SHP77 (cell line): ENCODE results near the gene RAB18.
"Not testable (repeated sequence)": the region's sequence is repeated elsewhere in the genome, so short reads cannot be mapped to it uniquely, and the experiment has no call there.

ENCODE experiments used
- DNase-seq, 2 experiments: peaks; one replicate each; lab custom pipeline; 2025; lab: John Stamatoyannopoulos, UW

The RAB18 gene

DNA sequence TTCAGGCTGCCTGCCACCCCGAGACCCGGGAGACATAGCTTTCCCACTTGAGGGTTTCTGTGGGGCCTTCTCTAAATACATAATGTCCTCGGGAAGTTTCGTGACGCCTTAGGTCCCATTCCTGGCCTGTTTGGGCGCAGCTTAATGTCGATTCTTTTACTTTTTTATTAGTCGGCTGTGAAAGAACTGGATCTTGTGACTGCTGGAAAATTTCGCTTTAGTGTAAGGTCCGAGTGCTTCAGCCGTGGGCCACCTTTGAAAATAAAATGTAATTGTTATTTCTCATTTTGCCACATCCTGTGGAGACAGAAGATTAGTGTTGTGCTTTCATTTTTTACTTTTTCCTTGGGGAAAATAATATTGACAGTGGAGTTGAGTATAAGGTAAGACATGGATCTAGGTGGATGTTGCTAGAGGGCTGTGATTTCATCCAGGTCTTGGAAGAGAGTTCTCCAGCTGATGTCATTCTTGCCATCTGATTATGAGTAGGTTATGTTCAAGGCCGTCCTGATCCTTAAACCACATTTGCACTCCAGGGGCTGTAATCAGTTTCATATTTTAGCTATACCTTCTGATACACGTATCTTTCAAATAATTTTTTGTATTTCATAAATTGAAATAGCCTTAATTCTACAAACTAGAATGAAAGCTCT lies 830 bp downstream of the RAB18 start:
- no peak for DNase-seq

DNA sequence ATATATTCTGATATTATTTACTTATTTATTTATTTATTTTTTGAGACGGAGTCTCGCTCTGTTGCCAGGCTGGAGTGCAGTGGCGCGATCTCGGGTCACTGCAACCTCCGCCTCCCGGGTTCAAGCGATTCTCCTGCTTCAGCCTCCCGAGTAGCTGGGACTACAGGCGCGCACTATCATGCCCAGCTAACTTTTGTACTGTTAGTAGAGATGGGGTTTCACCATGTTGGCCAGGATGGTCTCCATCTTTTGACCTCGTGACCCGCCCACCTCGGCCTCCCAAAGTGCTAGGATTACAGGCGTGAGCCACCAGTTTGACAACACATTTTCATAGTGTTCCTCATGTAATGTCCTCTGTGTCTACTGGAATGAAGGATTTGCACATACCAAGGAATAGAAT lies 1.4 kb downstream of the RAB18 start:
- not testable (repeated sequence) for DNase-seq

DNA sequence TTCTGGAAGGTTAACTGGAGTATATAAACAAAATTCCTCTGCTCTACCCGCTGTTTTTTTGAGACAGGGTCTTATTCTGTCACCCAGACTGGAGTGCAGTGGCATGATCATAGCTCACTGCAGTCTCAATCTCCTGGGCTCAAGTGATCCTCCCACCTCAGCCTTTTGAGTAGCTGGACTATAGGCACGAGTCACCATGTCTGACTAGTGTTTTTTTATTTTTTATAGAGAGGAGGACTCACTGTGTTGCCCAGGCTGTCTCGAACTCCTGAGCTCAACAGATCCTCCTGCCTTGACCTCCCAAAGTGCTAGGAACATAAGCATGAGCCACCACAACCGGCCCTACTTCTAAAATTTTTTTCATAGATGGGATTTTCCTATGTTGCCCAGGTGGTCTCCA lies 2.2 kb downstream of the RAB18 start:
- DNase-seq, result no peak

DNA sequence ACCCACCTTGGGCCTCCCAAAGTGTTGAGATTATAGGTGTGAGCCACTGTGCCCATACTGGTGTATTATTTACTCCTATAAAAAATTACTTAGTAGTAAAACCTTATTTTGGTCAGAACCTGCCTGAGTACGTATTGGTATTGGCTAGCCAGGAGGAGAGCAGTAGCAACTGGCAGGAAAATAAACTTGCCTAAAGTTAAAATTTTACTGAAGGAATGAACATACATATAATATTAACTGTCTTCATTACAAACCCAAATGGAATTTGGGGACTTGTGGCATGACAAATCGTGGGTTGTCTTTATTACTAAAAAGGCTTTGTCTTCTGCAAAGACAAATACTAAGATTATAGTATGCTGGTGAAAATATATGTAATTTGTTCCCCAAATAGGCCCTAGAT lies 8.4 kb downstream of the RAB18 start:
- DNase-seq, result no peak

DNA sequence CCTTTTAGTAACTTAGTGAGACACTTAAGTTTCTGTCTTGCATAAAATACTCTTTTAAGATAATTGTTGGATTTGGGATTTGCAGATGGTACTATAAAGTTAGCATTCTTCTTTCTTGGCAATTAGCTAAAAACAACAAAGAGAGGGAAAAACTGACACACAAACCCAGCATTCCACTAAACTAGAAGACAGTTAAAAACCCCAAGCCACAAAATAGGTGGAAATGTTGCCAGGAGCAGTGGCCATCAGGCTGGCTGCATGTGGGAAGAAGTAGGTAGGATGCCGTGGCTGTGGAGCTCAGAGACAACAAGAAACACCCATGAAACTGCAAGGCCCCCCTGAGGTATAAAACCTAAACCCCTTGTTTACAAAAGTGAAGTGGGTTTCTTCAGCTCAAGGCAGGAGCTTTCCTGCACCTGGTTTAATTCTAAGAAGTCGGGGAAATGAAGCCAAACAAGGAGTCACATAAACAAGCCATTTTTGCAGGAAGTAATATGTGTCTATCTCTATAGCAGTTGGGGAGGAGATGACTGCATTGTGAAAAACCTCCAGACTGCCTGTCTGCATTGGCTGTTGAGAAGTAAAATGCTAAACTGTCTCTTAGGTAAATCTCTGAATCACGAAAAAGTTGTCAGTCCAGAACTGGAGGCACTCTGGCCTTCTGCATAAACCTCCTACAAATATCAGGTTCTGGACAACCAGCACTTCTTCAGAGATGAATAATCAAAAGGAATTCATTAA lies 9.5 kb downstream of the RAB18 start:
- DNase-seq, result no peak

DNA sequence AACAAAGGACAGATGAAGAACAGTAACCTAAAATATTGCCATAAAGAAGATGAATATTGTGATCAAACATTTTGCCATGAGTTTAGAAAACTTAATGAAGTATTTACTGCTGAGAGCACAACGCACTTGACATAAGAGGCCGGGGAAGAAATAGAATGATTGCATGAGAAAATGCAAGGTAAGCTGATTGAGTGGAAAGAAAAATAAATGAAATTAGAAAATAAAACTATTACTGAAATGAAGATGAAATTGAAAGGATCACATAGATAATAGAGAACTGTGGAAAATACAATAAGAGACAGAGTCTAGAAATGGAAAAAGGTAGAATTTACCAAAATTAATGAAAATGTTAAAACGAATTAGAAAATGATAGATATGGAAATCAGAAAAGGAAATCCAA lies 10.1 kb downstream of the RAB18 start:
- no peak for DNase-seq

DNA sequence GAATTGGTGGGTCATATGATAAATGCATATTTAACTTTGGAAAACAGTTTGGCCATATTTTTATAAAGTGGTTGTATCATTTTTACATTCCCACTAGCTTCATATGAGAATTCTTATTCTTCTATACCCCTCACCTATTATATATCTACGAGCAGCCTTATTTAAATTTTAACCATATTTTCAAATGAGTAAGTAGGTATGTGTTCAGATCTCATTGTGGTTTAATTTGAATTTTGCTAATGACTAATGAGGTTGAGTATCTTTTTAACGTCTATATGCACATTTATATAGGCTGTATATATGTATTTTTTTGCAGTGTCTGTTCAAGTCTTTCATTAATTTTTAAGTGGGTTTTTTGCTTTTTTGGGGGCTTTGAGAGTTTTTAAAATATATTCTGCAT lies 14.2 kb downstream of the RAB18 start:
- no peak for DNase-seq

DNA sequence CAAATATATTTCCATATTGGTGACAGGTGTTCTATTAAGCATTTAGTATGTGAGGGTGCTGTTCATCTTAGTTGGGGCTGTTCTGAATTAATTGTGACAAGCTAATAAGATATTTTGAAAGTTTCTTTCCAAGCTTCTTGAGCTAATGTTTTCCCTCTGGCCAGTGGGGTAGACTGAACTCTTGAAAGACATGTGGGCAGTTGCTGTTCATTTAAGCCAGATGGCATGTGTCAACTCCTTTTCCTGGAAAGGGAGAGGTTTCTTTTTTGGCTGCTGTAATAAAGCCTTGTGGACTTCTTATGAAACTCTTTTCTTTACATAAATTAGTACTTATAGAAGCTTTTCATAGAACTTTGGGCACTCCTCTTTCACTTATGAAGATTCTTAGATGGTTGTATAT lies 21.7 kb downstream of the RAB18 start:
- DNase-seq, result no peak

DNA sequence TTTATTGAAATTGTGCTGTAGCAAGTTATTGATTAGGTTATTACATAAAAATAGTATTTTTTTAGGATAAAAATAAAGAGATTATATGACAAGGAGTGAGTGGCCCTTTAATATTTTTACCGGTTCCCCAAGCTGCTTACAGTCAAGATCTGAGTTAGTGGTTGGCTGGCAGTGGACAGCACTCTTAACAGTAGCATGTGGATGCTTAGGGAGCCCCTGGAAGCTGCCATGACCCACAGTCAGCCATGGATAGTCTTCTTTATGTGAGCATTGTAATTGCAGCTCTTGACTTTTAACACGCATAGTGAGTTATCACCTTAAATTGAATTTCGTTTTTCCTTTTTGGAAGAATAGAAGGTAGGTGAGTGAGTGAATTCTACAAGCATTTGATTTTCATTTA lies 22.1 kb downstream of the RAB18 start:
- no peak for DNase-seq

DNA sequence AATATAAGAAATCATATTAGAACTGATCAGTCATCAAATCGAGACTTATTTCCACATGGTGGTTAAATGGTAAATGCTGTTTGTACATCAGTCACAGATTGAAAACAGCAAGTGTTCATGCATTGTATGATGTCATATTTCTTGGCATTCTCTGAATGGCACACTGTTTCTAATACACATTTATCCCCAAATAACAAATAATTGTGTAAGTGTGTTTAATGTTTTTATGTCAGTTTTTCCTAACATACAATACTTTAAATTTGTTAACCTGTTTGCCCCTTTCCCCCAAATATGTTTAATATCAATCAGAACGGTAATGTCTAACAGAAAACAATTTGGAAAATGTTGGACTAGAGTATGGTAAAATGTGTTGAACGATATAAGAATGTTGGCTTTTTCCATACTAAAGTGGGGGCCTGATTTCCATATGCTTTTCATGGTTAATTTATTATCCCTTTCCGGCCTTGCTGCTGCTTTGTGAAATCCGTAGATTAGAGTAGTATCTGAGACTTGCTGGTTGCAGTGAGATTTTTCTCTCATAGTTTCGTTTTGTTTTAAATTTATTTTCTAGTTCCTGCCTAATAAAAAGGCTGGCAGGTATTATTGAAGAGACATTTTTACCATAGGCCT lies 23.7 kb downstream of the RAB18 start:
- no peak for DNase-seq

DNA sequence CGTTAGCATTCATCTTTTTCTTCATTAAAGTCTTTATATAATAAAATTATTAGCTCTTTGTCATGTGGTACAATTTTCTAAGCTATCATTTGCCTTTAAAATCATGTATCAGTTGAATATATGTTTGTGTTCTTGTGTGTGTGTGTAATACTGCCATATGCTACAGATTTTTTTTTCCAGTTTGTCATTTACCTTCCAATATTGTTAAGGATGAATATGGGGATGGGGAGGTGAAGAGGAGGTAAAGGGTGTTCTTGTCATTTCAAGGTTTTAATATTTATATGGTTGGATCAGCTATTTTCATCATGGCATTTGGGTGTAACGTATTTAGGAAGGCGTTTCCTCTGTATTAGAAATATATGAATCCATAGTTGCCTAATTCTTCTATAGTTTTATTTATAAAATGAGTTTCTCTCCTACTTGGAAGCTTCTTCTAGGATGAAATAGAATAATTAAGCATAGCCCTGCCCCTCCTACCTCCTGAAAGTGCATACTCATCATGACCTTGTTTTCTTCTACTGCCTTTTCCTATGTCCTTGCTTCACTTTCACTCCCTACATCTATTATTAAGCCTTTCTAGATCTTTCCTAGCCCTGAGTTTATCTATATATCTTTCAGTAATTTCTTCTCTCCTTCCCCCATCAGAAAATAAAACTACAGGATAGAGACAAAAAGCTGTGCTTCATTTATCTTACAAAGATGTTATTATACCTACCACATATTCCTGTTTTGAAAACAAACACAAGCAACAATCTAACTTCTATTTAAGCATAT lies 25.1 kb downstream of the RAB18 start:
- no peak for DNase-seq

DNA sequence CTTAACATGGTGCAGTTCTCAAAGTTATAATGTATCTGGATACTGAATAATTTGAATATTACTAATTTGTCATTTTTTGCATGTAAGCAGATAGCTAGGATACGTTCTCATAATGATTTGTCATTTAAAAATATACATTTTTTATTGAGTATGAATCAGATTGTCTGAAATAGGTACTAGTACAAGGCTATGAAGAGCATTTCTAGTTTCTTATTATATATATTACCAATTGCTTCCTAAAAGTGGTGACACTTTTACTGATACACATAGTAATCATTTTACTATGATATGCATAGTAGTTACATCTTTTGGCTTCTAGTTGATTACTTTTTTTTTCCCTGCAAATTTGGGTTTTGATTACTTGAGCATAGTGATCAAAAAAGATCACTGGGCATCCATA lies 26.4 kb downstream of the RAB18 start:
- DNase-seq, result no peak

DNA sequence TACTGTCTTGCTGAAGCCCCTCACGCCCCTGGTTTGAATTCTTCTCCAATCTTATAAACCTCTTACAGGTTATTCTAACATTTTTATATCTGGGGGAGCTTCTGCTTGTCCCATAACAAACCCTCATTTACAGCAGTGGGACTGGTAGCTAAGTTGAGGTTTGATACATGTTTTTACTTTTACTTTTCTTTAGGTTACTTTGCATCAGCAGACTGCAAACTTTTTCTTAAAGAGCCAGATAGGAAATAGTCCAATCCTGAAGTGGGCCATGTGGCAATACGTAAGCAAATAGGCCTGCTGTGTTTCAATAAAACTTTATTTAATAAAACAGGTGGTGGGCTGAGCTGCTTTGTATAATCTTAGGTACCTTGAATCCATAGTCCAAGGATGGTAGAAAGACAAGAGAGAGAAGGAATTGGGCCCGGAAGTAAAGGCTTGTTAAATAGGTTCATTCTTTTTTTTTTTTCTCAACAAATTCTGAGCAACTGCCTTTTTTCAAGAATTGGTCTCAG lies 27.3 kb downstream of the RAB18 start:
- no peak for DNase-seq

DNA sequence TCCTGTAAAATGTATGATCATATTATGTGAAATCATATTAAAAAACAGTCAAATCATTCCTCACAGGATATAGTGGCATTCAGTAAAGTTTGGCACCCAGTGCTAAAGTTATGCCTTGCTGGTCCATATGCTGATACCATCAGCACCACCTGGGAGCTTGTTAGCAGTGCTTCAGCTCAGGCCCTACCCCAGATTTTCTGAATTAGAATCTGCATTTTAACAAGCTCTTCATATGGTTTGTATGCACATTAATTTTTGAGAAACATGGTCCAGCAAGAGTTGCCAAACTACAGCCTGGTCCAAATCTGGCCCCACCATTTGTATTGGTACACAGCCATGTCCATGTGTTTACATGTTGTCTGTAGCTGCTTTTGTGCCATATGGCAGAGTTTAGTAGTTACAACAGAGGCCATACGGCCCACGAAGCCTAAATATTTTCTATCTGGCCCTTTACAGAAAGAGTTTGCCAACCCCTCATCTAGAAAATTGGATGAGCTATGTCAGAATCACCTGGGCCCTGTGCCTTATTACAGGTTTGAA lies 30.1 kb downstream of the RAB18 start:
- no peak for DNase-seq

DNA sequence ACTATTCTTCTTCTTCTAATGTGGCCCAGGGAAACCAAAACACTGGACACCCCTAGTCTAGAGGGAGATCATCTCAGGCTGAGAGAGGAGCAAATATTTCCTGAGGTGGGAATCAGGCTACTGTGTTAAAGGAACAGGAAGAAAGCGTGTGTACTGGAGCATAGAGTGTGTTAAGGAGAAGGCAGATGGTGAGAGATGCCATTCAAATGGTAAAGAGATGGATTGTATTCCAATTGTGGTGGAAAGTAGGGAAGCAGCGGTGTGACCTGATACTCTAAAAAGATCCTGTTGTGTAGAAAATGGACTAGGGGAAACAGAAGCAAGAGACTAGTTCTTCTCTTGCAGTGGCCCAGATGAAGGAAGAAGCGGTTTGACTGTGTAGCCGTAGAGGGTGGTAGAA lies 31.2 kb downstream of the RAB18 start:
- DNase-seq, result no peak

DNA sequence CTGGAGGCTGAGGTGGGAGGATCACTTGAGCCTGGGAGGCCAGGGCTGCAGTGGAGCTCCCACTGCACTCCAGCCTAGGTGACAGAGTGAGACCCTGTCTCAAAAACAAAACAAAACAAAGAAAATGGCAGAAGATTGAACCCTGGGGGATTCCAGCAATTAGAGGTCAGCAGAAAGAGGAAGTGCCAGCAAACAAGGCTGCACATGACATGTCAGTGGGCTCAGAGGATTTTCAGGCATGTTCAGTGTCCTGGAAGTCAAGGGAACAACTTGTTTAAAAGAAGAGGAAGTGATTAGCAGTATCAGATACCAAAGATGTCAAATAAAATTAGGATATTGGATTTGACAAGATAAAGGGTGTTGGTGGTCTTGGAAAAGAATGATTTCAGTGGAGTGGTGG lies 32.3 kb downstream of the RAB18 start:
- no peak for DNase-seq

DNA sequence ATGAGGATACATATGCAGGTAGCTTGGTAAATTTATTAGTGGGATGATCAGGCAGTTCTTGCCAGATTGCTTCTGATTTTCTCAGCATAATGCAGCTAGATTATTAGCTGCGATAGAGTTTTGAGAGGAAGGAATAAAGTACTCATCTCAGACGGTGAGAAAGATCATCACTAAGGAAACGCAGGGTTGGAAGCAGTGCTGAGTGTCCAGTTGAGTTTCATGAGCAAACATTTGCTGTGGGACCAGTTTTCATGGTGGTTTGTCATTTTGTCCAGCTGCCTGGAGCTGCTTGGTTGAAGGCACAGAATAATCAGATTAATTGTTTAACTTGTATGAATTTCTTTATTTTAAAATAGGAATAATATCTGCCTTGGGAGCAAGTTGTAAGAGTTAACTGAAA lies 33.1 kb downstream of the RAB18 start:
- no peak for DNase-seq

DNA sequence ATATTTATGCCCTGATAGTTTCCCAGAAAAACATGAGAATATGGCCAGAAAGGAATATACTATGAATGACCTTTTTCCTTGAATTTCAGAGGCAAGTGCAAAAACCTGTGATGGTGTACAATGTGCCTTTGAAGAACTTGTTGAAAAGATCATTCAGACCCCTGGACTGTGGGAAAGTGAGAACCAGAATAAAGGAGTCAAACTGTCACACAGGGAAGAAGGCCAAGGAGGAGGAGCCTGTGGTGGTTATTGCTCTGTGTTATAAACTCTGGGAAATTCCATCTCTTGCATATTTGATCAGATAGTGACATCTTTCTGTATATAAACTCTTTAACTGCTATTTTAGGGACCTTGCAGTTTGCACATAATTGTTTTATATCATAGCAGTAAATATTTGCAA lies 33.7 kb downstream of the RAB18 start:
- DNase-seq, result no peak

DNA sequence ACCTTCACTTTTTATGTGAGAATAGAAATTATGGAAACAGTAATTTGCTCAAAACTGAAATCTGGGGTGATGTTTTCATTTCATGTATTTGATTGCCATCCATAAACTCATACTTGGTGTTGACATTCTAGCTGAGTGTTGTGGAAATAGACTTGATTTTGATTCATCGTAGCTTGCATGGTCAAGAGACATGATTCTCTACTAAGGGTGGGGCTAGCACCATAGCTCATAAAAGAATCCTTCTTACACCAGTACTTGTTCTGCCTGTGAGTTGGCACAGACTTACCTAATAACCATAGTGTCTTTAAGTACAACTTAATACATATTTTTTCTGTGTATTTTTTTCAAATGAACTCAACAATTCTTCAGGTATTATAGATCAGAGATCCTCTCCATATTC lies 36.6 kb downstream of the RAB18 start:
- no peak for DNase-seq

DNA sequence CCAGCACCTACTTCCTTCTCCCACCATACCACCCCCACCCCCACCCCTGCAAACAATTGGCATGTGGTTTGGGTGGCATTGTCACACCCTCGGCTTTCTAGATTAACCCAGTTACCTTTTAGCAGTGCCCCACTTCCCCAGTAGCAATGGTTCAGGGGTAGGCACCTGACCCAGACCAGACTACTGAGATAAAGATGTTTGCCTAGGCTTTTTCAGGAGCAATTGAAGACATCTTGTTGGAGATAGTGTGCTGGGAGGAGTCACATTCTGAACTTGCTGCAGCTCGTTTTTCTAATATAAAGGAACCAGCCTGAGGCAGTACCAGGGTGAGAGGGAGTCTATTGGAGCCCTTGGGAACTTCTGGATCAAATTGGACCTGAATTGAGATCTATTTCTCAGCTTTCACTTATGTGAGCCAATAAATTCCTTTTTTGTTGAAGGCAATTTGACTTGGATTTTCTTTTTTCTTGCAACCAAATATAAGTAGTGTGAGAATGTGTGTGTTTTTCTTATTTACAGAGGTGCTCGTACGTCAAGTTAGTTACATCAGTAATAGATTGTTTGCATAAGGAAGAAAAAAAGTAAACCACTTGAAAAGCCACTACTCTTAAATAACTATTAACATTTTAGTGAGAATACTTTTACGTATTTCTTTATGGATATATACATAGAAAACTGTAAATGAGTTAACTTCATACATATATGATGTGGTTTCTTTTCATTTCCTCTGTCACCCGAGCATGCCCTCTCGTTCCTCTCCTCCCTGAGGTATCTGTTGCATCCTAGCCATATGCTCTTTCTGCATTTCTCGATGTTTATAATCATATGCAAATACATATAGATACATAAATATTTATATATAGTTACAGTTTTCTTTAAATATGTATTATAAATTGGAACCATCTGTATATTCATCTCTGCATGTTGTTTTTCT lies 38.0 kb downstream of the RAB18 start:
- DNase-seq, result no peak

DNA sequence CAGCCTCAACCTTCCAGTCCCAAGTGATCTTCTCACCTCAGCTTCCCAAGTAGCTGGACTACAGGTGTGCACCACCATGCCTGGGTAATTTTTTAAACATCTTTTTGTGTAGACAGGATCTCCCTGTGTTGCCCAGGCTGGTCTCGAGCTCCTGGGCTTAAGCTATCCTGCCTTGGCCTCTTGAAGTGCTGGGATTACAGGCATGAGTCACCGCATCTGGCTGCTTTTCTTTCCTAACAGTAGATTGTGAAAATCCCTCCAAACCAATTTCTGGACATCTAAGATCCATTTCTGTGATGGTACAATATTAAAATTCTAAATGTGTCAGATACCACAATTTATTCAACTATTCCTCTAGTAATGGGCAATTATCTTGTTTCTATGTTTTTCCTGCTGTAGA lies 38.7 kb downstream of the RAB18 start:
- DNase-seq, result no peak
